ENCODE results near the gene INKA2. TPM values are rescaled to one million over a fixed set of nuclear protein-coding genes. Genes with fewer than 3 reads are reported as not detected.

INKA2 gene
- total RNA-seq, 1 donor from 2014 or later: 4.5 TPM

DNA sequence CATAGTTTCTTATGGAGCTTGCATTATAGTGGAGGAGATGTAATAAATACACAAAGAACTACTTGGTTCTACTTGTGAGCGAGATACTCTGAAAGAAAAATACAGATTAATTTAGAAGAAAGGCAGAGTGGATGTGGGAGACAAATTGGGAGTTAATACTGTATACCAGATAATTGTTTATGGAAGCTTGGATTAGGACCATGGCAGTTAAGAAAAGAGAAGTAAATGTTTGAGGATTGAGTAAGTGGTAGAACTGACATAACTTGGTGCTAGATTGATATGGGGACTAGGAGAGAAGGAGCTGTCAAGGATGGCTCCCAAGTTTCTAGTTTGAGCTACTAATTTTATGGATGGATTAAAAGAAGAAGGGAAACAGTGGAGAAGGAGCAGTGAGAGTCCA is 47.3 kb downstream of the INKA2 start:
- Histone ChIP-seq H3K27me3 (ENCODE audit: control insufficient read depth, insufficient read depth, low read length) (no peaks in the 10 kb centered on the region), H3K36me3 (ENCODE audit: control insufficient read depth, insufficient read depth, low read length) (no peaks in the 10 kb centered on the region), H3K4me3 (ENCODE audit: low read depth, low read length) (no peak overlapping the region)
- TF ChIP-seq, protein P1, sequence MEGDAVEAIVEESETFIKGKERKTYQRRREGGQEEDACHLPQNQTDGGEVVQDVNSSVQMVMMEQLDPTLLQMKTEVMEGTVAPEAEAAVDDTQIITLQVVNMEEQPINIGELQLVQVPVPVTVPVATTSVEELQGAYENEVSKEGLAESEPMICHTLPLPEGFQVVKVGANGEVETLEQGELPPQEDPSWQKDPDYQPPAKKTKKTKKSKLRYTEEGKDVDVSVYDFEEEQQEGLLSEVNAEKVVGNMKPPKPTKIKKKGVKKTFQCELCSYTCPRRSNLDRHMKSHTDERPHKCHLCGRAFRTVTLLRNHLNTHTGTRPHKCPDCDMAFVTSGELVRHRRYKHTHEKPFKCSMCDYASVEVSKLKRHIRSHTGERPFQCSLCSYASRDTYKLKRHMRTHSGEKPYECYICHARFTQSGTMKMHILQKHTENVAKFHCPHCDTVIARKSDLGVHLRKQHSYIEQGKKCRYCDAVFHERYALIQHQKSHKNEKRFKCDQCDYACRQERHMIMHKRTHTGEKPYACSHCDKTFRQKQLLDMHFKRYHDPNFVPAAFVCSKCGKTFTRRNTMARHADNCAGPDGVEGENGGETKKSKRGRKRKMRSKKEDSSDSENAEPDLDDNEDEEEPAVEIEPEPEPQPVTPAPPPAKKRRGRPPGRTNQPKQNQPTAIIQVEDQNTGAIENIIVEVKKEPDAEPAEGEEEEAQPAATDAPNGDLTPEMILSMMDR (IDR thresholded peaks at IDR 0.05; ENCODE audit: insufficient read depth, low read length, severe bottlenecking): no peak
- DNase-seq (ENCODE audit: low read depth): no peak
- FAIRE-seq: no peak

DNA sequence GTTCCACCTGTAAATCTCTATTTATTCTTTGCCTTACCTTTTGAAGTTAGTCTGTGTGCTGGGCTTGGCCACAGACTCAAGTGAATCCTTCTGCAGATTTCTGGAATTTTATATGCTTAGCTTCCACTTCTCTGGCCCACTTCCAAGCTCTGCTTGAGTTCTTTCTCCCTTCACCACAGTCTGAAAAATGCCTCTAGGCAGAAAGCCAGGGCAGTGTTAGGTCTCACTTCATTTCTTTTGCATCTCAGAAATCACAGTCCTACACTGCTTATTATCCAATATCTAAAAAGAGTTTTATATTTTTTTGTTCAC is 48.9 kb downstream of the INKA2 start:
- TF ChIP-seq, protein P1 (IDR thresholded peaks at IDR 0.05; ENCODE audit: insufficient read depth, low read length, severe bottlenecking): no peak
- H3K4me3 ChIP-seq (ENCODE audit: low read depth, low read length): no peak overlapping the region
- no peaks in the 10 kb centered on the region for H3K27me3 ChIP-seq (ENCODE audit: control insufficient read depth, insufficient read depth, low read length)
- H3K36me3 ChIP-seq (ENCODE audit: control insufficient read depth, insufficient read depth, low read length): no peaks in the 10 kb centered on the region
- no peak for DNase-seq (ENCODE audit: low read depth)
- FAIRE-seq: no peak

Other genes starting within 250 kb of the INKA2 start
- gene ADORA3, start 235.8 kb downstream of the INKA2 start, total RNA-seq: not detected in 2 replicates
- not detected in 2 replicates for gene TMIGD3, start 235.8 kb downstream of the INKA2 start, total RNA-seq
- gene RAP1A, start 119.6 kb downstream of the INKA2 start, total RNA-seq: 16.6 and 20.5 TPM in 2 replicates
- gene DDX20, start 16.5 kb upstream of the INKA2 start, total RNA-seq: 9.5 and 13.2 TPM in 2 replicates